Stimulated activated CD4-positive, alpha-beta T cell treated with anti-CD3 and anti-CD28 coated beads, Interleukin-2, amount 100 ng/mL, for 48 hours (primary cell): Measurements from ENCODE around the gene PATE3.

ENCODE experiments used
- DNase-seq, 2 donors: peaks; one replicate each; pipeline ENCODE4 v3.0.0-alpha.2; 2020

The PATE3 gene, protein sequence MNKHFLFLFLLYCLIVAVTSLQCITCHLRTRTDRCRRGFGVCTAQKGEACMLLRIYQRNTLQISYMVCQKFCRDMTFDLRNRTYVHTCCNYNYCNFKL

DNA sequence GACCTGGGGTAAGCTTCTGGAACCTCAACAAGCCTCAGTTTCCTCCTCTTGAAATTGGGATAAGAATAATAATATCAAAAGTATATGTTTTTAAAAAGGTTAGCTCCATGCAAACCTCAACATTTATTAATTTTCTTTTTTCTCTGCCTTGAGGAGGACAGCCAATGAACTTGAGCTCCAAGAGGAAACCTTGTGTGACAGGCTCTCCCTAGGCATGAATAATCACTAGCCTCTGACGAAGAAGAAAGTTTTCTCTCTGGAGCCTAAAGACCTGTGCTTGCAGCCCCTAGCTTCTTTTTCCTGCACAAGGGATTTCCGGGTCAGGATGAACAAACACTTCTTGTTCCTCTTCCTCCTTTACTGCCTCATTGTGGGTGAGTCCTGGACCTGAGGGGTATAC lies at the start of gene PATE3:
TSS of gene PATE3 (plus strand) at position 301 of the 400 bp plus-strand sequence. CDS start at position 326, 25 bp downstream.
- DNase-seq, result no peak

DNA sequence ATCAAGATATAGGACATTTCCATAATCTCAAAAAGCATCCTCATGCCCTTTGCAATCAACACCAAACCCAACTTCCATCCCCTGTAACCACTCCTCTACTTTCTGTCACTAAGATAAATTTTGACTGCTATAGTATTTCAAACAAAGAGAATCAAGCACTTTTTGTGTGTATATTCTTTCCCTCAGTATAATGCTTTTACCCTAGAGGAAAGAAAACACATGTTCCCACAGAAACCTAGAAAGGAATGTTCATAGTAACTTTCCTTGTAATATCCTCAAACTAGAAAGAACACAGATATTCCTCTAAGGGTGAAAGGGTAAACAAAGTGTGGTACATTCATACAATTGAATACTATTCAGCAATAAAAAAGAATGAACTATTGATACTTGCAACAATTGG lies 47.3 kb upstream of the PATE3 start:
- no peak for DNase-seq

DNA sequence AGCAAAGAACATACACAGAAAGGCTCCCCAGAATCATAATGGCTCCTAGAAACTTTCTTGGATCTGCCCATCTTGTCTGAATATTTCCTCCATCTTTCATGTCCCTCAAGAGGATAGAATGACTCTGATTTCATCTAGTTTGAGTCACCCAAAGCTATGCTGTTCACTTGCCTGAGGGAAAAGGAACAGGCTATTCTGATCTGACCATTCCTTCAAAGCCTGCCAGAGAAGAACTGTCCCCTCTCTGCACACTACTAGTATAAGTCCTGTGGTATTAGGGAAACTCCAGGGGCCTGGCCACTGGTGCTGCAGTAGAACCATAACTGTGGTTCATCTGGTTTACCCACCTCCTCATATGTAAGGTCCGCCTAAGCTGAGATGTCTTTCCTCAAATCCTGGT lies 44.2 kb upstream of the PATE3 start:
- no peak for DNase-seq

DNA sequence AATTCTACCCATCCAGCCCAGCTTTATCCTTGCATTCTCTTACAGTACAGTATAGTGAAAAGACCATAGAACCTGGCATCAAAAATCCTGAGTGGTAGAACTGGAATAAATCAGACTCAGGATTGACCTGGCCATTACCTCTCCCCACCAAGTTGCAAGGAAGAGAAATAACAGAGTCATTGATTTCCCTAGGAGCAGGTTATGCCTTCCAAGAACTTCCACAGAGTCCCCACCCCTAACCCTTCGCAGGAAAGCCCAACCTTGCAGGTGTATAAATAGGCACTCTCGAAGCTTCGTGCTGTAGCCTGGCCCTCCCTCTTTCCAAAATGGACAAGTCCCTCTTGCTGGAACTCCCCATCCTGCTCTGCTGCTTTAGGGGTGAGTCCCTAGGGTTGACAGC lies 41.9 kb upstream of the PATE3 start, which contains the start of gene PATE1:
TSS of gene PATE1 (plus strand) at position 301 of the 400 bp plus-strand sequence. CDS start at position 327, 26 bp downstream.
- no peak for DNase-seq

DNA sequence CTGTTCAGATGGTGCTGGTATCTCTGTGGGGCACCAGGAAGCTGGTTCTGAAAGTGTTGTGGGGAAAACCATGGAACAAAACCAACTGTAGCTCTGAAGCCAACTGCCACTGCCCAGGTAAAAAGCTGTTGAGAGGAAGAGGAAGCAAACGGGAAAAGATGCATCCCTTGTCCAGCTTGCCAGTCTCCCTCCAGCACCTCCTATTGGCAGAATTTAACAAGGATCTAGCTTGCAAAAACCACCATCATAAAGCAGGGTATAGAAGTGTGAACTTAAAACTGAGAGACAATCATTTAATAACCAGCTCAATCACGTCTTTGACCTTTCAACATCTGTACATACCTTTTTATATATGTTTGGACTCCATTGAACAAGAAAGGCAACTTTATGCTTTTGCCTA lies 37.3 kb upstream of the PATE3 start:
- no peak for DNase-seq

DNA sequence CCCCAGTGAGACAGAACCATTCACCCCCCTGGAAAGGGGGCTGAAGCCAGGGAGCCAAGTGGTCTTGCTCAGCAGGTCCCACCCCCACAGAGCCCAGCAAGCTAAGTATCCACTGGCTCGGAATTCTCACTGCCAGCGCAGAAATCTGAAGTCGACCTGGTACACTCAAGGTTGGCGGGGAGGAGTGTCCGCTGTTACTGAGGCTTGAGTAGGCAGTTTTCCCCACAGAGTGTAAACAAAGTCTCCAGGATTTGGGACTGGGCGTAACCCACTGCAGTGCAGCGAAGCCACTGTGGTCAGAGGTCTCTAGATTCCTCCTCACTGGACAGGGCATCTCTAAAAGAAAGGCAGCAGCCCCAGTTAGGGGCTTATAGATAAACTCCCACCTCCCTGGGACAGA lies 31.9 kb upstream of the PATE3 start:
- no peak for DNase-seq

DNA sequence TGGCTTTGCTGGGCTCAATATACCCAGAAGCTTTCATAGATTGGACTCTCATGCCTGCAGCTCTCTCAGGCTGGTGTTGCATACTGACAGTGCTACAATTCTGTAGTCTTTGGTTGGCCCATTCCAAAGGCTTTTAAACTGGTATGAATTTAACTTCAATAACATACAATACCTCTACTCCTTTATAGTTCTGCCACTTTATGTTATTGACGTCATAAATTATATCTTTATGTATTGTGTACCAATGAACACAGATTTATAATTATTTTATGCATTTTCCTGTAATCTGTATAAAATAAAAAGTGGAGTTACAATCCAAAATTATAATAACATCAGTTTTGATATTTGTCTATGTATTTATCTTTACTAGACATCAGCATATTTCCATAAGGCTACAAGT lies 25.5 kb upstream of the PATE3 start:
- DNase-seq, result no peak

DNA sequence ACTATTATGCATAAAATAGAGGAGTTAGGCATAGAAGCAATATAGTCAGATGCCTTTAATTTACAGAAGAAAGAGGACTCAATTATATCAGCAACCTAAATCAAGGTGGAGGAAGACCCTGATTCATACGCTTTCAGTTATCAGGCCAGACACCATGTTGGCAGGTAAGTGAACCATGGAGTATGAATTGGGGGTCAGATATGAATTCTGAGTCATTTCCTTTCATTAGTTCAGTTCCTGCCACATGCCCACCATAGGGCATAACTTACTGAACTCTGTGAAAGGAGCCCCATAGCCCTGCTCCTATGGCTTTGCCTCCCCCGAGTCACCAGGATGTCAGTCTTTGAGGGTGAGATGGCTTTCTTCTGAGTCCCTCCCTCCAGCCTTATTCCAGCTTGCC lies 24.4 kb upstream of the PATE3 start:
- no peak for DNase-seq

DNA sequence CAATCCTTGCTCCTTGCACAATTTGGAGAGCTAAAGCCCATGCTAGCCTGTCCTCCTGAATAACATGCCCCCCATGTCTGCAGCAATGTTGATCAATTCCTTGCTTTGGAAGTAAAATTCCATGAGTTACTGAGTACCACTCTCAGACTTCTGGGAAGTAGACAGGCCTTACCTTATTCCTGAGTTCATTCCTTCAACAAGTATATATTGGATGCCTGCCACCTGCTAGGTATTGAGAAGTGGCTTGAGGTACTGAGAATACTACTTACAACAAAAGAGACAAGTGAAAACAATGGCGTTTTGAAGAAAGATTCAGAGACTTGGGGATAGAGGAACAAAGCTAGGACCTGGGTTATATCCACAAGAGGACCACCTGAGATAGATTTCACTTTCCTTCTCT lies 21.7 kb upstream of the PATE3 start:
- DNase-seq, result no peak

DNA sequence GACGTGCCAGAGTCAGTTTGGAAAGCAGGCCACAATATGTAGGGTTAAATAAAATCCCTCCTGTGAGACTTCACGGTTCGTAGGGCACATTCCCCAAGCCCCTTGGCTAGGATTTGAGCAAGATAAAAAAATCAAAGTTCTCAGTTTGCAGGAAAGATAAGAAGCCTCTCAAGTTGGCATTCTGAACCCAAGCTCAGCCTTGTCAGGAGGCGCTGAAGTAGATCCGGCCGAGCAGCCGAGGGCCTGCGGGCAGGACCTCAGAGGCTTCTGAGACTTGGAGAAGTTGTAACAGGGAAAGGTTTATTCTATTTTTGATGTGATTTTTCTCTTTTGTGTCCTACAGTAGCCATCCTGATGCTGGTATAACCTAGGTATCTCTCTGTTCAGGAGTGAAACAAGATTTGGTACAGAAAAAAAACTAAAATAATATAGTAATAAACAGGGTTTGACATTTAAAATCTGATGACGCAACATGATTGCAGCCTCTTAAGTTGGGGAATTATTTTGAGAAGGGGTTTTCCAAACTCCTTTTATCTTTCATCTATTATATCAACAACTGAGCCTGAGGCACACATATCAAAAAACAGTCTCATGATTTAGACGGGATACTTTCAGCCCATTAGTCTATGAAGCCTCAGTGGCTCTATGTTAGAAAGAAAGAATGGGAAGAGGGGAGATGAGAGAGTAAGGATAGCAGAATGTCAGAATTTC lies 19.4 kb upstream of the PATE3 start:
- no peak for DNase-seq

DNA sequence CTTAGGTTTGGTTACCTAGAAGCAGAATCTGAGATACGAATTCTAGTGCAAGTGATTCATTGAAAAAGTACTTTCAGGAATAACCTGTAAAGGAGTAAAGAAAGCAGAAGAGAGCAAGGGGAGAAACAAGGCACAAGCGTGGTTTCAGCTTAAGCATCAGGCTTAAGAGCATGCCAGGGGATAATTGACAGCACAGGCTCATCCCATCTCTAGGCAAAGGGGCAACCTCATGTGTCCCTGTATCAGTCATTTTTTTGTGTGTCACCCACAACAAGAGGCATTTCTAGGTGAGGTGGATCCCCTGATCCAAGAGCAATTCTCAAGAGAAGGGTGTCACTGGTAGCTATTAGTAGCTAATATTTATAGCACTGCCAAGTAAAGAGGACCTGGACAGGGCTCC lies 17.3 kb upstream of the PATE3 start:
- no peak for DNase-seq

DNA sequence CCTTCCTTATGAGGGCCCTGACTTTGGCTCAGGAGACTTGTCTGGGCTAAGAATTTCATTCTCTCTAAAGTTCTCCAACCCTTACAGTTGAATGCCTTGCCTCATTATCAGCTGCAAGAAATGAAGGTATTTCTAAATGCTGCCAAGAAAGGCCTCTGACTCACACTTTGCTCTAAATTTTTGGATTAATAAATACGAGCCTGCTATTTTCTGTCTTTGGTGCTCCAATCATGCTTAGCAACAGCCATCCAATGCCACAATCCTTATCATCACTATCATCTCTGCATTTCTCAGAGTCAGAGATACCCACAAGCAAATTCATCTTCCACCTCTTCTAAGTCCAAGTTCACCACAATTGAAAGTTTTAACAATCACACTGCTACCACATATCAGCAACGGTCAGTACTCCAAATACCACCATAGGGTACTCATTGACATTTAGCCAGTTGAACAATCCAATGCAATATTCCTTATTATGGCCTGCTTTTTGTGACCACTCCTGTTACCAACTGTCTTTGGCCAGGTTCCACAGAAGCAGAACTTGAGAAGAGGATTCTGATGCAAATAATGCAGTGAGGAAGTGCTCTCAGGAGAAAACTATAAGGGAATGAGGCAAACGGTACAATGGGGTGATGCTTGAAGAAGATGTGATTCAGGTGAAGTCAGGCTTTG lies 15.0 kb upstream of the PATE3 start:
- no peak for DNase-seq

DNA sequence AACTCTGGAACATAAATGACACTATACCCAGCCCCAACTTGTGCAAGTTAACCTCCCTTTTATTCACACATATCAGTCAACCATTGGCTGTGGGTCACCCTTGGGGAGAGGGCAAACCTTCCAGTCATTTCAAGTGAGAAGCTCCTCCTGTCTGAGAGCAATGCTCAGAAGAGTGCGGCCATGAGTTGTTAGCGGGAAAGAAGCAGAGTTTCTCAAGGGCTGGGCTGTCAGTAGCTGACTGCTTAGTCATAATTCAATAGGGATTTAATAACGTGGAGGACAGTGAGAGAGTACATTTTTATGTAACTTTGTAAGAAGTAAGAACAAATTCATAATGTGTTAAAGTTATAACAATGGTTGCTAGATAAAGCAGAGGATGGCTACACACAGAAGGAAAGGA lies 14.4 kb upstream of the PATE3 start:
- DNase-seq, result no peak

DNA sequence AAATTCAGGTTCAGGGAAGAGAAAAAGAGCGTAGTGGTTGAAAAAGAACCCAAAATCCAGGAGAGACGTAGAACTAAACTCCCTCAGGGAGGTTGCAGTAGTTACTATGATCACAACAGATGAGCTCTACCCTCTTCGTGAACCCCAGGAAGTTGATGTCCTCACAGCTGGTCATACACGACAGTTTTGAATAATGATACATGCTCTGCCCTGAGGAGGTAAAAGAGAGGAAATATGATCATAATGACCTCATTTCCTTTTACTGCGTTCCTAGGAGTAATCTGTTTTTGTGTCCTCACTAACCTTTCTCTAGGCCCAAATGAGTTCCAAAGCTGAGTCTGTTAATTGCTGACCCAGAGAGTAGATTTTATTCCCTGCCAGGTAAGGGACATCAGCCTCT lies 10.6 kb upstream of the PATE3 start:
- DNase-seq, result no peak

DNA sequence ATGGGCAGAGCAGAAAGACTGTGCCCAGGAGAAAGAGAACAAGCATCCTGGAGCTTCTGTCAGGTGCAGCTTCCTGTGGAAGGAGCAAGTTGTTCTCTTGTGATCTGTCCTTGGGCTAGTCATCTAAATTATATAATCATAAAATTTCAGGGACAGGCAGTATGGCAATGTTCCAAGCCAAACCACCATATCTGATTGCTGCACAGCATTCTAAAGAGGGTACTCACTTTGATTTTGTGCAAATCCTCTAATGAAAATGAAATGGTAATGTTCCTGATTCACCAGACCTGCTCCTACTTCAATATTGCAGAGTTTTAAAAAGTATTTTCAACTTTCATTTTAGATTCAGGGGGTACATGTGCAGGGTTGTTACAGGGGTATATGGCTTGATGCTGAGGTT lies 9.2 kb upstream of the PATE3 start, which contains the start of gene PATE2:
TSS of gene PATE2 (minus strand) at position 101 of the 400 bp plus-strand sequence. CDS start at position 46, 55 bp downstream.
- no peak for DNase-seq

DNA sequence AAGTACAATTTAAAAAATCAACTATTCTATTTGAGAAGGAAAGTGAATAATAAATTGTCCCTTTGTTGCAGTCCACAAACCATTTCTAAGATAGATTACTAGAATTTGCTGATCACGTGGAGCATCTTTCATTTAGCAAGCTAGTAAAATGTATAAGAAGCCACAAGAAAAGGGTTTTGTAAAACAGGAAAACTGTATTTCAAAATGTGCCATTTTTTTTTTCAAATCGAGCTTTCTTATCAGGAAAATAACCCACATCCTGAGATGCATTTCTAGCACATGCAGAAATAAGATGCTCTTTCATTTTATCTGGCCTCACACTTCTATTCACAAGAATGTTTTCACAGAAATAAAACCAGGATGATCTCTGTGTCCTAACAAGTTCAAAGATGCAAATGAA lies 3.2 kb upstream of the PATE3 start:
- DNase-seq, result no peak

DNA sequence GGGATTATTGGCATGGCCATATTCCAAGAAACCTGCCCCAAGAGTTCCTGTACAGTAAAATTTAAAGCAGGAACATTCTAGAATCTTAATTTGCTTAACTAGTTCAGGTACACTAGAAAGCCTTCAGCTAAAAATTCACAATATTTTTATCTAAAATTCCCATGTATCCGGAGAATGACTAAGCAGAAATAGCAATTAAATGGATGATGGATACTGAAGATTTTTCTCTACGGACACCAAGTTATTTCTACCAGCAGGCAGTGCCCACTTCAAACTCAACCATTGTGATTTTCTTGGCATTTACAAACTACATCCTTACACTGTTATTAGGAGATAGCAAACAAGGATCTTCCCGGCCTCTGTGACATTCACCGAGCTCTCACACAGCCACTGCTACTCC lies 2.9 kb downstream of the PATE3 start:
- DNase-seq, result no peak

DNA sequence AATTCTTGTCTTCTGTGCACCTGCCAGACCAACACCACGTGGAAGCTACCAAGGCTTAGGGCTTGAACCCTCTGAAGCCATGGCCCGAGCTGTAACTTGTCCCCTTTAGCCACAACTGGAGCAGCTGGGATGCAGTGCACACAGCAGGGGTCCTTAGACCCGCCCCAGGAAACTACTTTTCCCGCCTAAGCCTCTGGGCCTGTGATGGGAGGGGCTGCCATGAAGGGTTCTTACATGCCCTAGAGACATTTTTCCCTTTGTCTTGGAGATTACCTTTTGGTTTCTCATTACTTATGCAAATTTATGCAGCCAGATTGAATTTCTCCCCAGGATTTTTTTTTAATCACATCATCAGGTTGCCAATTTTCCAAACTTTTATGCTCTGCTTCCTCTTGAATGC lies 9.7 kb downstream of the PATE3 start:
- no peak for DNase-seq

DNA sequence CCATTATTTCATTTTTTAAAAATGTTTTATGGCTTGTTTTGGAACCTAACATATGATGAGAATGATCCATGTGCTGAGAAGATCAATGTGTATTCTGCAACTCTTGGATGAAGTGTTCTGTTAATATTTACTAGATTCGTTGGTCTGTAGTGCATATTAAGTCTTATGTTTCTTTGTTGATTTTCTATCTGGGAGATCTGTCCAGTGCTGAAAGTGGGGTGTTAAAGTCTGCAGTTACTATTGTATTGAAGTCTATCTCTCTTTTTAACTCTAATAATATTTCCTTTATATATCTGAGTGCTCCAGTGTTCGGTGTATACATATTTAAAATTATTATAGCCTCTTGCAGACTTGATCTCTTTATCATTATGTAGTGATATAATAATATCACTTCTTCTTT lies 11.9 kb downstream of the PATE3 start:
- DNase-seq, result no peak

DNA sequence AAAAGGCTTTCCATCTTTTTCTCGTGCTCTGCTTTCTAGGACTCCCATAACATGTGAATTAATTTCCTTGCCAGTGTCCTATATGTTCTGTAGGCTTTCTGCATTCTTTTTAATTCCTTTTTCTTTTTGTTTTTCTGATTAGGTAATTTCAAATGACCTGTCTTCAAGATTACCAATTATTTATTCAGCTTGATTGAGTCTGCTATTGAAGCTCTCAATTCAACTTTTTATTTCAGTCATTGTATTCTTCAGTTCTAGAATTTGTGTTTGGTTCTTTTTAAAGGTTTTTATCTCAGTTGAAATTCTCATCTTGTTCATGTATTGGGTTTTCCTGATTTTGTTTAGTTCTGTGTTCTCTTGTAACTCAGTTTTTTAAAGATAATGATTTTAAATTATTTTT lies 14.5 kb downstream of the PATE3 start:
- DNase-seq, result no peak

DNA sequence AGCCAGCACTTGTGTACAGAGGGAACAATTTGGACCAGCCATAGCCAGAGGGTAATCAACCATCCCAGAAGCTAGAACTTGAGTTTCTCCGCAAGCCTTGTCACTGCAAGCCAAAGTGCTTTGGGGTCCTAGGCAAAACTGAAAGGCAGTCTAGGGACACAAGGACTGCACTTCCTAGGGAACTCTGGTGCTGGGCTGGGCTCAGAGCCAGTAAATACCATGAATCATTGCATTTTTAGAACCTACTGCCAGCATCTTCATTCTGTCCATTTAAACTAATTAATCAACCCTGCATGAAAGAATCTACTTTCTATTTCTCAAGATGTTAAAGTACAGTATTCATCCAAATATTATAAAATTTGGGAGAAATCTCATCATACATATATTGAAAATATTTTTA lies 20.0 kb downstream of the PATE3 start:
- no peak for DNase-seq

DNA sequence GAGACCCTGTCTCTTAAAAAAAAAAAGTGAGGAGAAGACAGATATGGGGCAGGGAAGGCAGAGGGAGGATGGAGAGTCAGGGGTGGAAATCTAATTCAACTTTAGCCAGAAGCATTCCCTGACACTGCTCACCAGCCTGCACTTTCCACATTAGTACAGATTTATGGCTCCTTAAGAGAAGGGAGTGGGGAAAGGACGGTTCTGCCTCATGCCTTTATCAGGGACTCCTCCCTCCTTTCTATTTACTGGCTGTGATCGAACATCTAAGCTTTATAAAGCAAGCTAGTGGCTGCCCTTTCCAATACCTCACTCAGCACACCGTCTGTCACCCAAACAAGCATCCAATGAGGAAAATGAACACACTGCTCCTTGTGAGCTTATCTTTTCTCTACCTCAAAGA lies 45.1 kb downstream of the PATE3 start, which contains the start of gene PATE4:
TSS of gene PATE4 (plus strand) at position 301 of the 400 bp plus-strand sequence. CDS start at position 345, 44 bp downstream.
- no peak for DNase-seq

DNA sequence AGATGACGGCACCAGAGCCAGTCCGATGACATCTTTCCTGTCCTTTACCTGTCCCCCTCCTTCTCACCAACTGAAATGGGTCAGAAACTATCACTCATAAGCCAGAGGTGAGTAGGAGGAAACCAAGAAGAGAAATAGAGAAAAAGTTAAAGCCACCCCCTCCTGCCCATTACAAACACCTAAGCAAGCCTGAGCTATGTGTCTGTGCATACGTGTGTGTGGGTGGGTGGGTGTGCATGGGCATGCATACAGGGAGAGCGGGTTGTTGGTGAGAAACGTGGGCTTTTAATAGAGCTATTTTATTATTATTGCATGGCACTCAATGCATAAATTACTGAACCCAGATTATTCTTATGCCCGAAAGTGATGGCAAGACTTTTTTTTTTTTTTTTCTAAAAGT lies 47.8 kb downstream of the PATE3 start:
- no peak for DNase-seq
